Activated T-helper 17 cell treated with anti-CD3 and anti-CD28 coated beads, Interleukin-2, amount 50 U/mL, for 72 hours (primary cell): ENCODE data around the gene SYT2. TPM values are rescaled to one million over a fixed set of nuclear protein-coding genes. Genes with fewer than 3 reads are reported as not detected.
A peak's percentile ranks its signal among the peaks of the same experiment; 100 is the strongest.
"Not testable (repeated sequence)": the region's sequence is repeated elsewhere in the genome, so short reads cannot be mapped to it uniquely, and the experiment has no call there.

ENCODE experiments used
- ATAC-seq: fragments of 150-1000 bp; cut with Tn5 transposase; replicated peaks from 2 replicates; pipeline ENCODE4 v1.10.0; 2021; ENCODE audit warnings: mild to moderate bottlenecking, moderate library complexity
- H3K27ac Mint-ChIP-seq: one replicate; pipeline ENCODE4 v1.8.0; 2022; ENCODE audit warnings: mixed read lengths
- H3K27me3 Mint-ChIP-seq: one replicate; pipeline ENCODE4 v1.8.0; 2022; ENCODE audit warnings: mixed read lengths
- H3K36me3 Mint-ChIP-seq: one replicate; pipeline ENCODE4 v1.8.0; 2022; ENCODE audit warnings: low read depth, mild to moderate bottlenecking, mixed read lengths
- H3K4me1 Mint-ChIP-seq: one replicate; pipeline ENCODE4 v1.8.0; 2022; ENCODE audit warnings: mixed read lengths
- H3K4me3 Mint-ChIP-seq: one replicate; pipeline ENCODE4 v1.8.0; 2022; ENCODE audit warnings: mild to moderate bottlenecking, mixed read lengths
- H3K9me3 Mint-ChIP-seq: one replicate; pipeline ENCODE4 v1.8.0; 2022; ENCODE audit warnings: mixed read lengths
- total RNA-seq, 2 donors: library from RNA; stranded (reverse); gene quantifications; one replicate each; pipeline ENCODE4 v1.2.3, GENCODE V29; 2022

Gene SYT2
- total RNA-seq, 2 donors from 2014 or later: 0.05 TPM; not detected in 1

- Mint-ChIP-seq H3K4me3 (no peak overlapping the region), H3K27me3 (no peaks in the 10 kb centered on the region), H3K4me1 (no peaks in the 10 kb centered on the region), H3K9me3 (no peaks in the 10 kb centered on the region), H3K27ac (no peak overlapping the region), H3K36me3 (no peaks in the 10 kb centered on the region)
- no peak for ATAC-seq
Observed at GRCh38 chr1:202622388-202622787, 87.9 kb downstream of the SYT2 start.

- Mint-ChIP-seq H3K27me3 (peaks cover 5% of the 10 kb centered on the region), H3K4me3 (no peak overlapping the region), H3K36me3 (no peaks in the 10 kb centered on the region), H3K27ac (no peak overlapping the region), H3K9me3 (no peaks in the 10 kb centered on the region), H3K4me1 (peaks cover under 1% of the 10 kb centered on the region)
- ATAC-seq: no peak
Observed at GRCh38 chr1:202621446-202621845, 88.8 kb downstream of the SYT2 start.

GRCh38 chr1:202620036-202620435 is 90.2 kb downstream of the SYT2 start:
- peaks cover 11% of the 10 kb centered on the region for H3K27me3 Mint-ChIP-seq
- H3K4me1 Mint-ChIP-seq, ATAC-seq, H3K27ac Mint-ChIP-seq, H3K36me3 Mint-ChIP-seq, H3K4me3 Mint-ChIP-seq, H3K9me3 Mint-ChIP-seq: not testable (repeated sequence)

- H3K36me3 Mint-ChIP-seq: no peaks in the 10 kb centered on the region
- peaks cover 10% of the 10 kb centered on the region for H3K4me1 Mint-ChIP-seq
- H3K27ac Mint-ChIP-seq: no peak overlapping the region
- no peak for ATAC-seq
- no peaks in the 10 kb centered on the region for H3K9me3 Mint-ChIP-seq
- H3K27me3 Mint-ChIP-seq: peaks cover 11% of the 10 kb centered on the region
- H3K4me3 Mint-ChIP-seq: no peak overlapping the region
Observed at GRCh38 chr1:202619505-202619904, 90.7 kb downstream of the SYT2 start.

GRCh38 chr1:202619012-202619411 is 91.2 kb downstream of the SYT2 start:
- not testable (repeated sequence) for H3K4me1 Mint-ChIP-seq, H3K9me3 Mint-ChIP-seq, H3K36me3 Mint-ChIP-seq, ATAC-seq, H3K27ac Mint-ChIP-seq, H3K4me3 Mint-ChIP-seq
- peaks cover 11% of the 10 kb centered on the region for H3K27me3 Mint-ChIP-seq

GRCh38 chr1:202616355-202616915 is 93.8 kb downstream of the SYT2 start:
- H3K4me3 Mint-ChIP-seq: no peak overlapping the region
- no peaks in the 10 kb centered on the region for H3K36me3 Mint-ChIP-seq
- peaks cover 10% of the 10 kb centered on the region for H3K4me1 Mint-ChIP-seq
- H3K27ac Mint-ChIP-seq: peak overlapping the region; percentile 26
- H3K27me3 Mint-ChIP-seq: peaks cover 11% of the 10 kb centered on the region
- ATAC-seq: no peak
- H3K9me3 Mint-ChIP-seq: no peaks in the 10 kb centered on the region

GRCh38 chr1:202615501-202616354 is 94.5 kb downstream of the SYT2 start:
- H3K27me3 Mint-ChIP-seq: peaks cover 11% of the 10 kb centered on the region
- peak overlapping the region; percentile 26 for H3K27ac Mint-ChIP-seq
- H3K4me1 Mint-ChIP-seq: peaks cover 10% of the 10 kb centered on the region
- no peaks in the 10 kb centered on the region for H3K9me3 Mint-ChIP-seq
- H3K4me3 Mint-ChIP-seq: no peak overlapping the region
- H3K36me3 Mint-ChIP-seq: no peaks in the 10 kb centered on the region
- no peak for ATAC-seq

DNA sequence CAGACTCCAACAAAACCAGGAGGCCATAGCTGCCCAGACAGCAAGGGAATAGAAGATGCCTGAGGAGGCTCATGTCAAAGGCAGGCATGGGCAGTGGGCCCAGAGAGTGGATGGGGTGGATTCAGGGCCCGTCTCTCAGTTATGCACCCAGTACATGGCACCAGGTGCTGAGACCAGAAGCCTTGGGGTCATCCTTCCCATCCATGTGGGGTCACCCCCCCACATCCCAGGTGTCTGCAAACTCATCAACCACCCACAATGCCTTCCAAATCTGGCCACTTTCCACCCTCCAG is 95.1 kb downstream of the SYT2 start:
- peaks cover 11% of the 10 kb centered on the region for H3K27me3 Mint-ChIP-seq
- not testable (repeated sequence) for ATAC-seq, H3K9me3 Mint-ChIP-seq, H3K4me3 Mint-ChIP-seq, H3K36me3 Mint-ChIP-seq, H3K27ac Mint-ChIP-seq, H3K4me1 Mint-ChIP-seq

DNA sequence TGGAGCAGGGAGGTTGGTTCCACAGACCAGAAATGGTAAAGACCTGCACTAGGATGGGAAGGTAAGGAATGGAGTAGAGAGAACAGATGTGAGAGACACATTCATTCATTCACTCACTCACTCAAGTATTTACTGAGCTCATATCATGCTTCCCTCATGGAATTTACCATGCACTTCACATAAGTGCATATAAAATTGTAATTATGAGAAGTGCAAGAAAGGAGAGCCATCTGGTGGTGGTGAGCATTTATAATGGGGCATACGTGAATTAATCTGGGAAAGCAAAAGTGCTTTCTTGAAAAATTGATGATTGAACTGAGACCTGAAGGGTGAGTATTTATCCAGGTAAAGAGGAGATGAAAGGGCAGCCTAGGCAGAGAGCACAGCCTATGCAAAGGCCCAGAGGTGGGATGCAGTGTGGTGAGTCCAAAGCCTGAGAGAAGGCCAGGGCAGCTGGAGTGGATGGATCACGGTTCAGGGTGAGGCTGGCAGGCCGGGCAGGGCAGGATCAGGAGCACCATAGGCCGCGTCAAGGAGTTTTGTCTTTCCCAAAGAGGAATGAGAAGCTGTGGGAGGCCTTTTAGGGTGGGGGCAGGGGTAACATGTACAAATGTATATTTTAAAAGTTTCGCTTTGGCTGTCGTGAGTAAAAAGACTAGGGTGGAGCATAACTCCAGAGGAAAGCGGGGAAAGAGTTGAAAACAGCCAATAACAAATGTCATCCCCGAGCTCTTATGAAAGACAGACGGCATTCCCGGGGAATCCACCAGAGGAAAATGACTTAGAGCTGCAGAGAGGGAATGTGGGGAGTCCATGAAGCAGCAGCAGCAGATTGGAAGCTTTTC is 95.7 kb downstream of the SYT2 start:
- not testable (repeated sequence) for H3K27ac Mint-ChIP-seq, H3K9me3 Mint-ChIP-seq, ATAC-seq, H3K36me3 Mint-ChIP-seq, H3K4me1 Mint-ChIP-seq, H3K4me3 Mint-ChIP-seq
- H3K27me3 Mint-ChIP-seq: peaks cover 11% of the 10 kb centered on the region

DNA sequence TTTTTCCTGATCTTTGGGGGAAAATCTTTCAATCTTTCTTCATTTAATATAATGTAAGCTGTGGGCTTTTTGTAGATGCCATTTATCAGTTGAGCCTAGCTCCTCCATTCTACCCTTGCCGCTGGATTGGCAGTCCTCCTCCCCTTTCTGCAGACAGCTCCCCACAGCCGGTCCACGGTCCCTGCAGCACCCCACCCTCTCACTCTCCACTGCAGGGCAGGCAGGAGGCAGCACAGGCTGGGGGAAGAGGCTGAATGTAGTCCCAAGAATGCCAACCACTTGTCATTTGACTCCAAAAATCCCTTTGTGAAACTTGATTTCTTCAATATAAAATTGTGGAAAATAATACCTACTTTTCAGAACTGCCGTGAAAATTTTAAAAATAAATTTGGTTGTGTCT is 96.7 kb downstream of the SYT2 start:
- Mint-ChIP-seq H3K4me3 (no peak overlapping the region), H3K9me3 (no peaks in the 10 kb centered on the region), H3K36me3 (no peaks in the 10 kb centered on the region), H3K4me1 (peaks cover 10% of the 10 kb centered on the region), H3K27me3 (peaks cover 11% of the 10 kb centered on the region), H3K27ac (no peak overlapping the region)
- no peak for ATAC-seq

DNA sequence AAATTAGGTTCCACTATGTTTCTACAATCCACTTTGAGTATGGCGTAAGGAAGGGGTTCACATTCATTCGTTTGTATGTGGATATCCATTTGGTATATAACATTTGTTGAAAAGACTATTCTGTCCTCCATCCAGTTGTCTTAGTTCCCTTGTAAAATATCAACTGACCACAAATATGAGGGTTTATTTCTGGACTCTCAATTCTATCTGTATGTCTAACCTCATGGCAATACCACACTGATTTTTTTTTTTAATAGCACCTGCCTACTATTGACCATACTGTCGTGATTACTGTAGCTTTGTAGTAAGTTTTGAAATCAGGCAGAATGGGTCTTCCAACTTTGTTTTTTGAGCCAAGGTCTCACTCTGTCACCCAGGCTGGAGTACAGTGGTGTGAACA is 98.2 kb downstream of the SYT2 start:
- H3K27ac Mint-ChIP-seq, H3K4me1 Mint-ChIP-seq, ATAC-seq, H3K9me3 Mint-ChIP-seq, H3K4me3 Mint-ChIP-seq, H3K36me3 Mint-ChIP-seq: not testable (repeated sequence)
- peaks cover 11% of the 10 kb centered on the region for H3K27me3 Mint-ChIP-seq

GRCh38 chr1:202605515-202605914 is 104.7 kb downstream of the SYT2 start:
- no peak for ATAC-seq
- H3K4me1 Mint-ChIP-seq: no peaks in the 10 kb centered on the region
- H3K27me3 Mint-ChIP-seq: no peaks in the 10 kb centered on the region
- H3K4me3 Mint-ChIP-seq: no peak overlapping the region
- no peaks in the 10 kb centered on the region for H3K9me3 Mint-ChIP-seq
- no peaks in the 10 kb centered on the region for H3K36me3 Mint-ChIP-seq
- no peak overlapping the region for H3K27ac Mint-ChIP-seq

DNA sequence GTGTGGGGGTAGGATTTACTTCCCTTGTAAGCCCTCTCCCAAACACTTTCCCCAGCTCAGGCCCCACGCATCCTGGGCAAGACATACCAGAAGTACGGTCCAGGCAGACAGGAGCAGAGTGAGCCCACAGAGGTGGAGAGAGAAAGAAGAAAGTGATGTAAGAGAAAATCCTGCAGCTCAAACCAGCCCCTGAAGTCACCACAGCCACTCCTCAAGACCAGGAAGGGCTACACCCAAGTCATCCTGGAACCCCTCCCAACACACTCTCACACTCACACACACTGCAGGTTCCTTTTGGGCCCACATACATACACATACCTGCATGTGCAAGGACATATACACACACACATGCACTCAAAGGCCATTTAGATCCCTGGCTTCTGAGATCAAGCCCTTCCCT is 106.8 kb downstream of the SYT2 start:
- Mint-ChIP-seq H3K4me1 (no peaks in the 10 kb centered on the region), H3K27me3 (no peaks in the 10 kb centered on the region), H3K27ac (no peak overlapping the region), H3K9me3 (no peaks in the 10 kb centered on the region), H3K36me3 (no peaks in the 10 kb centered on the region), H3K4me3 (no peak overlapping the region)
- ATAC-seq: no peak

DNA sequence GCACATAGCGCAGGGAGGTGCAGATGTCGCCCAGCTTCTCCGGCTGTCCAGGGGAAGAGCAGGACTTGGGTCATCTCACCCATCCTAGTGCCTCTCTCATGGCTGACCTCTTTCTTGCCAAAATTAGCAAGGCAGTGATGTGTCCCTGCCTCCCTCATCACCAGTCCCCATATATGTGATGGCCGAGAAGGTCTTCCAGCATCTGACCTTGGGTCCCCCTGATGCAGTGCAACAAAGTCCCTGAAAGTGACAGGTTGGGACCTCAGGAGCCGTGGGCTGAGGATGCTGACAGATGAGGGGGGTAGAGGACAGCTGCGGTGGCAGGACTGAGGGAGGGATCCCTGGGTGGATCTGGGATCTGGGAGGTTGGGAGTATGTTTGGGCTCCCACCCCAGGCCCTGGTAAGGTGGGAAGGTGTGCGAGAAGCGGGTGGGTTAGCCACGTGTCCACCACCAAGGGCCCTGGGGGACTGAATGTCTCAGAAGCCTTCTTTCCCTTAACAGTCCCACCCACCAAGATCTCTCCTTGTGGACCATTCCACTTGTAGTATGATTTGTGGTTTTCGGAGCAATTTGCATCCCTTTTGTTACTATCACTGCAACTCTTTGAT is 109.7 kb downstream of the SYT2 start:
- no peak overlapping the region for H3K4me3 Mint-ChIP-seq
- no peaks in the 10 kb centered on the region for H3K27me3 Mint-ChIP-seq
- no peaks in the 10 kb centered on the region for H3K9me3 Mint-ChIP-seq
- ATAC-seq: no peak
- H3K27ac Mint-ChIP-seq: no peak overlapping the region
- H3K36me3 Mint-ChIP-seq: no peaks in the 10 kb centered on the region
- no peaks in the 10 kb centered on the region for H3K4me1 Mint-ChIP-seq
